HG03354 (cell line): ENCODE results near the gene CGA.

ENCODE experiments used
- ATAC-seq: cut with Tn5 transposase; IDR thresholded peaks from one replicate; pipeline ENCODE4 v1.9.1; 2021; ENCODE audit warnings: mild to moderate bottlenecking; ENCODE audit not compliant: unreplicated experiment, poor library complexity, severe bottlenecking

CGA gene

DNA sequence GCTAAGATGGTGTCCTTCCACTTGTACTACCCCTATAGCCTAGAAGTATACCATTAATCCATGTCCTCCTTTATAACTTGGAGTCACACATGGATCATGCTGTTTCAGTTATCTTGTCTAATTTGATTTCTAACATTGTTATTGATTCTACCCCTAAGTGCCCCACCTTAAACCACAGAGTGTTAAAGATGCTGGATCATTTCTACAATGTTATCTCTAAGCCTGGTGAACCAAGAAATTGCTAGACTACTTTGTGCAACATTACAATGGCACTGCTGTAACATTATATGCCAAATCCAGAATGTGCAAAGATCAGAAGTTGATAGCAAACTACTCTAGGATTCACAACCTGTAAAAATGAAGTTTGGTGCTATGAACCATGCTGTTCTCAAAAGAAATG, 1.7 kb downstream of the CGA start:
- no peak for ATAC-seq

DNA sequence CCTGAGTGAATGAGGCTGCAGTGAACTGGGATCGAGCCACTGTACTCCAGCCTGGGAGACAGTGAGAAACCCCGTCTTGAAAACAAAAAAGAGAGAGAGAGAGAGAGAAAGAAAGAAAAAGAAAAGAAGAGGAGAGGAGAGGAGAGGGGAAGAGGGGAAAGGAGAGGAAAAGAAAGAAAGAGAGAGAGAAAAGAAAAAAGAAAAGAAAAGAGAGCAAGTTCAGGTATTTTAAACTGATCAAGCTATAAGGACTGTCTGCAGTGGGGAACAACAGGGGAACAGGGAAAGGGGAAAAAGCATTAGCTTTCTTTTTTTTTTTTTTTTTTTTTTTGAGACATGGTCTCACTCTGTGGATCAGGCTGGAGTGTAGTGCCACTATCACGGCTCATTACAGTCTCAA, 2.5 kb downstream of the CGA start:
- ATAC-seq, result no peak

DNA sequence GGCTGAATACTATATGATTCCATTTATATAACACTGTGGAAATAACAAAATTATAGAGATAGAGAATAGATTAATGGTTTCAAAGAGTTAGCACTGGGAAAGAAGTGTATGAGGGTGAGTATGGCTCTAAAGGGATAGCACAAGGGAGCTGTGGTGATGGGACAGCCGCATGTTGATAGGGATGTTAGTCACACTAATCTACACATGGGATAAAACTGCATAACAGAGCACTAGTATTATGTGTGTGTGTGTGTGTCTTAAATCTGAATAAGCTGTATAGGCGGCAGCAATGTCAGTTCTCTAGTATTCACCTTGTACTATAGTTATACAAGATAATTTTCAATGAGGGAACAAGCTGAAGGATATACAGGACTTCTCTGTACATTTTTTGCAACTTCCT, 5.8 kb downstream of the CGA start:
- ATAC-seq, result no peak

GRCh38 chr6:87088076-87088475, 6.8 kb downstream of the CGA start:
- ATAC-seq, result no peak

GRCh38 chr6:87082160-87082721, 12.7 kb downstream of the CGA start:
- no peak for ATAC-seq

DNA sequence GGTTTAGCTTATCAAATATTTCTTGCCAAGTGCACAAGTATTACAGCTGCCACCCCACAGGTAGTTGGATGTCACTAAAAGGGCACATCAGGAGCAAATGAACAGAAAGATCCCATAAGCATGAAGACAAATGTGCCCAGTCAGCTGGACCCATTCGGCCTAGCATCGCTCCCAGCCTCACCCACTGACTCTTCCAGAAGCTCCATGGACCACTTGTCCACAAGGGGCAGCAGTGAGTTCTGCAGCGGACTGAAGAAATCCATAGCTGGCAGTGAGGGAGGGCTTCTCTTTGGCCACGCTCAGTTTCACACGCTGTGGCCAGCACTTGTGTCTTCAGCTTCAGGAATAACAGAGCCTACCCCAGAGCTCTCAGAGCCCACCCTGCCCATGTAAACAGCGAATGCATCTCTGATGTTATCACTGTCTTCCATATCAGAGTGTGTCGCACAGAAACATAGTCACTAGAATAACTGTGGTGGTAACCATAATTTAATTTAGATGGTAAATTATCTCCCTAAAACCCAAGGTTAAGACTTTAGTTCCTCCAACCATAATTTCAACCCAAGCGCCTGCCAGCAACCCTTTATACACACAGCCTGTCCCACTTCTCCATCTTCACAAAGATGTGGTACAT, 15.8 kb downstream of the CGA start:
- peak; percentile 82 for ATAC-seq

DNA sequence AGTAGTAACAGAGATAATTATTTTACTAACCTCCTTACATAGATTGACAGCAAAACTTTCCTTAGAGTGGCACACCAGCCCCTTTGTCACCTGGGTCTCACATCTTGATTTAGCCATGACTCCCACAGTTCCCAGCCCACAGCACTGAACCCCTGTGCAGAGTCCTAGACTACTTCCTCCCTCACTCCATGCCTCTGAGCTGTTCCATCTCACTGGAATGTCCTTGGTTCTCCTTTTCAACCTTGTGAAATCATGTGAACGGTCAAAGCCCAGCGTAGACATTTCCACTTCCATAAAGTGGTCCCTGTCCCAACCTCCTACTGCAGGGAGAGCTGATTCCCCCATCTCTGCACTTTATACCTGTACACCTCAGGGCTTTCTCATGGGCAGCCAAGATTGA, 19.7 kb downstream of the CGA start:
- no peak for ATAC-seq

DNA sequence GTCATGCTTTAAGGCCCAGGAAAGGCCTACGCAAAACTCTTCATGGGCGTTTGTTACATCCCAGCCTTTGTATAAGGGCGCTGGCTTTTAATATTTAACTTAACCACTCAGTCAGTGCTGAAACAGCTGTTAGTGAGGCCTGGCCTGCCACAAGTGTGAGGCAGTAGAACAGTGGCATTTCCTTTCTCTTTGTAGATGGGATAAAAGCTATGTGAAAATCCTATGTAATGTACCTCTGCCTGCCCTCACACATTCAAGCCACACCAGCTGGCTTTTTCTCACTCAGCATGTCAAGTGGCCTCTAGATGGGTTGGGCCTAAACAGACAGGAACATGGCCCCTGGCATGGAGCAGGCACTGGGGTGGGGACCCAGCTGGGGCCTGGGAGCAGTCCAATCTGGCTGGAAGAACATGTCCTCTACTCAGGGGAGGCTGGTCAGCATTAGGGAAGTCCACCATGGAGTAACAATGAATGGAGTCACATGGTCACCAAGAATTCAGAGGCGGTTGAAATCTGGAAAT, 20.7 kb downstream of the CGA start:
- peak; percentile 73 for ATAC-seq

DNA sequence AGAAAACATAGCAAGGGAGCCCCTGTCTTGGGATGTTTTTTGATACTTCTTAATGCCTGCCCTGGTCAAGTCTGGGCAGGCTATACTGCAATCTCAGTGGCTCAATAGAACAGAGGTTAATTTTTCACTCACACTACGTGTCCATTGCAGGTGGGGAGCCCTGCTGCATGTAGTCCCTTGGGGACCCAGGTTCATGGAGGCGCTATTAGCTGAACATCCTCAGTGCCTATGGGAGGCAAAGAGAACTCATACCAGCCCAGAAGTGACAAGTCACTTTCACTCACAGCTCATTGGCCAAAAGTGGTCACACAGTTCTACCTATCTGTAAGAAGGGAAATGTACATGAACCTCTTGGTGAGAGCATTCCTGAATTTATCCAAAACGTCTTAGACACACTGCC, 23.2 kb downstream of the CGA start:
- ATAC-seq, result peak; percentile 64

- ATAC-seq, result no peak
Observed at GRCh38 chr6:87070741-87071140, 24.2 kb downstream of the CGA start.

- ATAC-seq, result no peak
Observed at GRCh38 chr6:87068795-87069194, 26.1 kb downstream of the CGA start.

- no peak for ATAC-seq
Observed at GRCh38 chr6:87066449-87067333, 28.2 kb downstream of the CGA start.

DNA sequence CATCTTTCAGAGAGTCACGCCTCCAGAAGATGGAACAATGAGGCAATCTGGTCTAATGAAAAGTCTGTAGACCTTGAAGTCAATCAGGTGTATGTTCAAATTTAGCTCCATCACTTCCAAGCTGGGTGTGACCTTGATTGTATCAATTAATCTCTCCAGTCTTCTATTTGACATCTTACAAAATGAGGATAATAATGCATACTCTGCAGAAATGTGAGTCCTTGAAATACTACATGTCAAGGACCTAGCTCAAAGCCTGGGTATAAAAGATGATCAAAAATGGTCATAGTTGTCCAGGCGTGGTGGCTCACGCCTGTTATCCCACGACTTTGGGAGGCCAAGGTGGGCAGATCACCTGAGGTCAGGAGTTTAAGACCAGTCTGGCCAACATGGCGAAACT, 29.8 kb downstream of the CGA start:
- ATAC-seq, result no peak

DNA sequence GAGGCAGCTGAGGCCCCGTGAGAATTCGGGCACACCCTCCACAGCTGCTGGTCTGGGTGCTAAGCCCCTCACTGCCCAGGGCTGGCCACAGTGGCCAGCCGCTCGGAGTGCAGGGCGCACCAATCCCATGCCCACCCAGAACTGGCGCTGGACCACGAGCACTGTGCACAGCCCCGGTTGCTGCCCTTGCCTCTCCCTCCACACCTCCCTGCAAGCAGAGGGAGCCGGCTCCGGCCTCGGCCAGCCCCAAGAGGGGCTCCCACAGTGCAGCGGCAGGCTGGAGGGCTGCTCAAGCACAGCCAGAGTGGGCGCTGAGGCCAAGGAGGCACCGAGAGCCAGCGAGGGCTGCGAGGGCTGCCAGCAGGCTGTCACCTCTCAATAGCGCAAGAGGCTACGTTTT, 35.0 kb downstream of the CGA start:
- no peak for ATAC-seq

DNA sequence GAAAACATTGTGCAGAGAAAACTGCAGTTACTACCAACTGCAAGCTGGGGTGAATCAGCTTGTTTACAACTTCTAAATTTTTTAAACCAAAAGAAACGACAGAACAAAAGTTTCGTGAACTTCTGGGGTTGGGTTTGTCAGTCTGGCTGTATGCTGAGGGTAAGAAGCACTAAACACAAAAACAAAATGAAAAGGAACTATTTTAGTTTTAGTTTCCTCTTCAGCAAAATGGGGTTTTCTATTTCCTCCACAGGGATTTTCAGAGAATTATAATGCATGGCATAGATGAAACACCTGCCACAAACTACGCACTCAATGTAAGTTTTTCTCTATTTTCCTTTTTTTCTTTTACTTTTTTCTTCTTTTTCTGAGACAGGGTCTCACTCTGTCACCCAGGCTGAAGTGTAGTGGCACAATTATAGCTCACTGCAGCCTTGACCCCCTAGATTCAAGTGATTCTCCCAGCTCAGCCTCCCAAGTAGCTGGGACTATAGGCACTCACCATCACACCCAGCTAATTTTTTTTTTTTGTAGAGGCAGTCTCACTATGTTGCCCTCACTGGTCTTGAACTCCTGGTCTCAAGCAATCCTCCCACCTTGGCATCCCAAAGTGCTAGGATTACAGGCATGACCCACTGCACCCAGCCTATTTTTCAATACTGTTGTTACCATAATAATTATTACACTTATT, 40.6 kb downstream of the CGA start:
- no peak for ATAC-seq

- no peak for ATAC-seq
Observed at GRCh38 chr6:87053312-87053711, 41.6 kb downstream of the CGA start.

DNA sequence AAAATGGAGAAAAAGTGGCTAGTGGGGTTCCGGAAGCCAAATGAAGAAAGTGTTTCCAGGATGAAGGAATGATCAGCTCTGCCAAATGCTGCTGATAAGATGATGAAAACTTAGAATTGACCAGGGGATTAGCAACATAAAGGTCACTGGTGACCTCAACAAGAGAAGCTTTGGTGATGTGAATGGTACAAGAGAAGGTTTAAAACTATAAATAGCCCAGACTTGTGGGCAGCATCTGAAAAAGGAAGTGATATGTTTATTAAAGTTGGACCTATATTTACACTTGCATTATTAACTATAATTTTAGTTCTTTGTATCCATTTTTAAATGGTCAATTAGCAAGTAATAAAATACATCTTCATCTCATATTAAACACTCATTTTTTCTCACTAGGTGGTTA, 45.1 kb downstream of the CGA start:
- no peak for ATAC-seq

GRCh38 chr6:87045521-87046075, 49.3 kb downstream of the CGA start:
- no peak for ATAC-seq

DNA sequence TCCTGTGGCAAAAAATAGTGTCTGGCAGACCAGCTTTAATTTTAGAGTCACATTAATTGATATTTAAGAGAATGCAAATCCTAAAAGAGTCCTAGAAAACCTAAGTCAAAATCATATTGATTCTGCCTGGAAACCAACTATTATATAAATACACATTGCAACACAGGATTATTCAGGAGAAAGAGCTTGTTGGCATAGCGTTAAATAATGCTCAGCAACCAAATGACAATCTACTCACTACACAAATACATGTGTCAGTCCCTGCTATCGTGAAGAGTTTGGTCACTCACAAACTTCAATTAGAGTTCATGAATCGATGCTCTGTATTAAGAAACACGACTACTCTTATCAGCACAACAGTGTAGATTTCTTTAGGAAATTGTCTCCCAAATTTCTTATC, 54.2 kb downstream of the CGA start:
- ATAC-seq, result no peak
